Suprapubic skin (tissue), 4 donors: ENCODE data around the gene PPP2R2C.

Source experiments
- CTCF ChIP-seq, 2 donors: fragments of 200-600 bp in 1 of 2; fragments of 450-650 bp in 1 of 2; sonication (generic) in 1 of 2; IDR thresholded peaks; one replicate each; pipeline ENCODE4 v1.5.1; 2016 to 2019; ENCODE audit warnings: antibody characterized with exemption in 2 of 2, mild to moderate bottlenecking in 1 of 2, moderate library complexity in 1 of 2
- EP300 ChIP-seq: sonication (generic); formaldehyde crosslinking; IDR thresholded peaks from one replicate; pipeline ENCODE4 v1.6.1; 2017; ENCODE audit warnings: antibody characterized with exemption
- POLR2A ChIP-seq, 2 donors: fragments of 450-650 bp; IDR thresholded peaks; one replicate each; pipeline ENCODE4 v1.6.1; 2017; ENCODE audit warnings: antibody characterized with exemption in 2 of 2, mild to moderate bottlenecking in 2 of 2, moderate library complexity in 2 of 2
- POLR2AphosphoS5 ChIP-seq, 3 donors: sonication (generic); formaldehyde crosslinking; IDR thresholded peaks; one replicate each; pipeline ENCODE4 v1.6.1; 2017; ENCODE audit warnings: antibody characterized with exemption in 3 of 3

GRCh38 chr4:6385288-6385687 is 87.1 kb downstream of the PPP2R2C start:
- TF ChIP-seq POLR2A (IDR thresholded peaks at IDR 0.05): no peak
- no peak for TF ChIP-seq CTCF (IDR thresholded peaks at IDR 0.05)
- no peak for TF ChIP-seq POLR2AphosphoS5 (IDR thresholded peaks at IDR 0.05)
- no peak for TF ChIP-seq EP300
